HepG2 (cell line): ENCODE measurements around the gene ACSL4. TPM values are rescaled to one million over a fixed set of nuclear protein-coding genes. Genes with fewer than 3 reads are reported as not detected.
"Not testable (repeated sequence)": the region's sequence is repeated elsewhere in the genome, so short reads cannot be mapped to it uniquely, and the experiment has no call there.

ENCODE experiments used
- ATAC-seq: fragments of 200-7000 bp; cut with Tn5 transposase; 3 replicates; pipeline ENCODE4 v1.9.1; 2020; ENCODE audit warnings: mild to moderate bottlenecking, moderate library complexity
- BruUV-seq: library from RNA; stranded (reverse); fragments of 400-500 nt; replicated peaks from 2 replicates; lab custom pipeline; 2021; lab: Mats Ljungman, UMichigan
- CTCF ChIA-PET: fragments of 300-600 bp; formaldehyde crosslinking; extraction: SDS; loops from one replicate; lab custom pipeline; 2021; ENCODE audit warnings: low total read pairs, inconsistent platforms, low intra/inter-chr PET ratio; lab: Yijun Ruan, JAX
- POLR2A ChIA-PET: fragments of 350-600 bp; sonication (Branson Sonifier 250); formaldehyde crosslinking; loops from one replicate; lab custom pipeline; 2020; ENCODE audit warnings: antibody characterized with exemption, inconsistent platforms; lab: Yijun Ruan, JAX
- DNase-seq: peaks from one replicate; pipeline ENCODE4 v3.0.0-alpha.2; 2015; ENCODE audit warnings: low spot score
- FAIRE-seq: peaks from 3 replicates; lab custom pipeline; 2011; peaks lifted over from hg19 to GRCh38; lab: Jason Lieb, UNC
- H2AFZ ChIP-seq: one replicate; pipeline ENCODE4 v1.6.1; 2011; ENCODE audit warnings: low read length, inconsistent platforms
- H3K27ac ChIP-seq: fragments of 300-600 bp; 3 replicates; pipeline ENCODE4 v1.8.0; 2011; ENCODE audit warnings: mixed run types, mild to moderate bottlenecking, mixed read lengths, low read length, inconsistent platforms; ENCODE audit not compliant: insufficient read depth; ENCODE audit errors: extremely low read length
- H3K27me3 ChIP-seq, 2 experiments: fragments of 200-600 bp in 1 of 2; 2 replicates in 1 of 2; 3 replicates in 1 of 2; pipeline versions ENCODE4 v1.6.0 to v1.8.0; 2011; ENCODE audit warnings: low read length in 2 of 2, mild to moderate bottlenecking in 2 of 2, moderate library complexity in 2 of 2, inconsistent platforms in 1 of 2; ENCODE audit not compliant: insufficient read depth in 2 of 2, control insufficient read depth in 1 of 2
- H3K36me3 ChIP-seq, 2 experiments: fragments of 200-600 bp in 1 of 2; replicated peaks in 1 of 2; 2 replicates in 1 of 2; 3 replicates in 1 of 2; pipeline versions ENCODE4 v1.5.1 to v1.8.0; 2011; ENCODE audit warnings: low read length in 2 of 2, inconsistent platforms in 1 of 2; ENCODE audit not compliant: insufficient read depth in 2 of 2, control insufficient read depth in 1 of 2
- H3K4me1 ChIP-seq: 2 replicates; pipeline ENCODE4 v1.5.1; 2012; ENCODE audit warnings: low read length, inconsistent platforms; ENCODE audit not compliant: insufficient read depth
- H3K4me2 ChIP-seq: 2 replicates; pipeline ENCODE4 v1.6.0; 2011; ENCODE audit warnings: low read depth, low read length, inconsistent platforms
- H3K4me3 ChIP-seq, 3 experiments: fragments of 200-600 bp in 1 of 3; sonication (generic), shearing (Covaris generic) in 1 of 3; replicated peaks in 1 of 3; 2 replicates each; pipeline ENCODE4 v1.5.1; 2011 to 2016; ENCODE audit warnings: low read length in 3 of 3, inconsistent platforms in 2 of 3, low read depth in 2 of 3, mild to moderate bottlenecking in 2 of 3, control low read depth in 1 of 3, mixed read lengths in 1 of 3; ENCODE audit not compliant: insufficient read depth in 1 of 3
- H3K79me2 ChIP-seq: one replicate; pipeline ENCODE4 v1.6.1; 2011; ENCODE audit warnings: low read length, inconsistent platforms; ENCODE audit not compliant: insufficient read depth
- H3K9ac ChIP-seq: 2 replicates; pipeline ENCODE4 v1.6.0; 2011; ENCODE audit warnings: mild to moderate bottlenecking, low read depth, low read length, inconsistent platforms; ENCODE audit not compliant: insufficient read depth
- H3K9me3 ChIP-seq: 2 replicates; pipeline ENCODE4 v1.5.1; 2012; ENCODE audit warnings: mild to moderate bottlenecking, low read length
- H4K20me1 ChIP-seq: 2 replicates; pipeline ENCODE4 v1.6.0; 2011; ENCODE audit warnings: inconsistent platforms, mild to moderate bottlenecking, low read length, moderate library complexity; ENCODE audit not compliant: insufficient read depth
- AGO2 ChIP-seq: fragments of 200-400 bp; formaldehyde crosslinking; optimal IDR thresholded peaks from 2 replicates; pipeline ENCODE3; 2017; ENCODE audit warnings: mild to moderate bottlenecking, low read depth, low read length, moderate library complexity
- HHEX ChIP-seq: IDR thresholded peaks from 2 replicates; pipeline ENCODE4 v1.6.1; 2016; ENCODE audit warnings: control low read depth
- KLF11 ChIP-seq: IDR thresholded peaks from 2 replicates; pipeline ENCODE4 v1.6.1; 2016; ENCODE audit warnings: missing compliant biosample characterization
- RXRB ChIP-seq: IDR thresholded peaks from 2 replicates; pipeline ENCODE4 v1.6.1; 2016; ENCODE audit warnings: borderline replicate concordance, missing genetic modification reagents, missing compliant biosample characterization
- SALL1 ChIP-seq: sonication (generic); formaldehyde crosslinking; IDR thresholded peaks from 2 replicates; pipeline ENCODE4 v1.8.0; 2022; ENCODE audit warnings: mild to moderate bottlenecking, missing genetic modification reagents
- STAG1 ChIP-seq: sonication (generic); formaldehyde crosslinking; IDR thresholded peaks from 2 replicates; pipeline ENCODE4 v1.4.0; 2020; ENCODE audit warnings: missing genetic modification reagents
- ZNF660 ChIP-seq: sonication (generic); formaldehyde crosslinking; IDR thresholded peaks from 2 replicates; pipeline ENCODE4 v1.5.1; 2020; ENCODE audit warnings: mild to moderate bottlenecking, low read depth, missing genetic modification reagents, borderline replicate concordance
- WGBS: methylation state at CpG from one replicate; pipeline ENCODE4 v1.1.6; 2017; ENCODE audit warnings: low lambda C conversion rate; 5-methylcytosine and 5-hydroxymethylcytosine counted together
- in situ Hi-C: cut with HindIII; loops from 2 replicates; pipeline ENCODE4 v1.10.0; 2017; ENCODE audit warnings: low pct_unique_long_range_greater_than_20kb; ENCODE audit not compliant: extremely low pct_ligation_motif_present
- intact Hi-C: fragments of 100-400 bp; cut with micrococcal nuclease; formaldehyde crosslinking; loops from one replicate; pipeline ENCODE4 v1.10.0; 2022; ENCODE audit not compliant: unreplicated experiment
- polyA plus RNA-seq, 8 experiments: library from polyadenylated mRNA; depleted of rRNA in 3 of 8; stranded (reverse) in 7 of 8; unstranded in 1 of 8; fragments of >200 nt; fragmentation: Illumina TruSeq in 4 of 8; extraction: Trizol in 4 of 8; gene quantifications; 2 replicates each; pipeline versions ENCODE4 v1.2.1 to v1.2.3, GENCODE V29; 2011 to 2016; ENCODE audit warnings: low read depth in 4 of 8, missing spikeins in 1 of 8, mixed read lengths in 1 of 8; ENCODE audit not compliant: insufficient read depth in 1 of 8
- total RNA-seq, 5 experiments: library from RNA; depleted of rRNA; stranded (reverse); fragments of >200 nt; fragmentation: Illumina TruSeq; extraction: Trizol; gene quantifications; 2 replicates each; pipeline ENCODE4 v1.2.3, GENCODE V29; 2016; ENCODE audit warnings: low read depth in 1 of 5
- TF ChIP-seq, protein P1 (sequence below): sonication (generic); formaldehyde crosslinking; IDR thresholded peaks from 2 replicates; pipeline ENCODE4 v1.8.0; 2022; ENCODE audit warnings: mild to moderate bottlenecking, missing genetic modification reagents

ACSL4 gene
- total and polyA plus RNA-seq, 2 of the 13 experiments (the other 11 are each of a cell fraction or from before 2014, with no cell fraction given): 207 to 316 TPM

DNA sequence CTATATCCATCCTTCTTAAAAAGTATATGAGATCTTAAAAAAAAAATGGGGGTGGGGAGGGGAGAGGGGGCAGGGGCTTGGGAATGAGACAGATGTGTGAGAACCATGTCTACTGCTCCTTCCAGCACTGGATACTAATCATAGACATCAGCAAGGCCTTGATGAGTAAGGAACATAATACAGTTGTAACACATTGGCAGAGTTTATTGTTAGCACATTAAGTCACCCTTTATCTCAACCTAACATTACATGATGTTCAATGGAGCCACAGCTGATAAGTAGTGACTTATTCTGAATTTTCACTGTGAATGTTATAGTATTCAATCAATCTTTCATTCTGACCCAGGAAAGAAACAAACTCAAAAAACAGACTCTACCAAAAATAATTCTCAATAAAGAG is 60.8 kb downstream of the ACSL4 start:
- TF ChIP-seq ZNF660 (CRISPR knock-in tag) (no peak), RXRB (CRISPR knock-in tag) (no peak), SALL1 (CRISPR knock-in tag) (no peak), KLF11 (CRISPR knock-in tag) (no peak), HHEX (CRISPR knock-in tag) (no peak), STAG1 (no peak)
- TF ChIP-seq, protein P1, sequence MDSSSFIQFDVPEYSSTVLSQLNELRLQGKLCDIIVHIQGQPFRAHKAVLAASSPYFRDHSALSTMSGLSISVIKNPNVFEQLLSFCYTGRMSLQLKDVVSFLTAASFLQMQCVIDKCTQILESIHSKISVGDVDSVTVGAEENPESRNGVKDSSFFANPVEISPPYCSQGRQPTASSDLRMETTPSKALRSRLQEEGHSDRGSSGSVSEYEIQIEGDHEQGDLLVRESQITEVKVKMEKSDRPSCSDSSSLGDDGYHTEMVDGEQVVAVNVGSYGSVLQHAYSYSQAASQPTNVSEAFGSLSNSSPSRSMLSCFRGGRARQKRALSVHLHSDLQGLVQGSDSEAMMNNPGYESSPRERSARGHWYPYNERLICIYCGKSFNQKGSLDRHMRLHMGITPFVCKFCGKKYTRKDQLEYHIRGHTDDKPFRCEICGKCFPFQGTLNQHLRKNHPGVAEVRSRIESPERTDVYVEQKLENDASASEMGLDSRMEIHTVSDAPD (CRISPR knock-in tag): no peak
- no peaks in the 10 kb centered on the region for H3K4me1 ChIP-seq
- no peak for ATAC-seq
- intact Hi-C loops (no loop called here), in situ Hi-C loops (no loop called here)
- H3K9ac ChIP-seq: no peak overlapping the region
- H3K36me3 ChIP-seq: peaks cover 6 to 44% of the 10 kb centered on the region in 2 experiments
- no peaks in the 10 kb centered on the region for H3K27me3 ChIP-seq
- no peaks in the 10 kb centered on the region for H3K9me3 ChIP-seq
- no peak overlapping the region for H3K27ac ChIP-seq
- POLR2A ChIA-PET: no interaction called here
- no peak overlapping the region for H3K4me3 ChIP-seq
- H2AFZ ChIP-seq: no peak overlapping the region
- no peaks in the 10 kb centered on the region; the same call in 1 of the 2 replicates for H4K20me1 ChIP-seq
- DNase-seq: no peak
- FAIRE-seq: no peak
- H3K4me2 ChIP-seq: no peak overlapping the region
- CTCF ChIA-PET: no interaction called here
- peaks cover 28% of the 10 kb centered on the region for H3K79me2 ChIP-seq
- no TSS peak for BruUV-seq

DNA sequence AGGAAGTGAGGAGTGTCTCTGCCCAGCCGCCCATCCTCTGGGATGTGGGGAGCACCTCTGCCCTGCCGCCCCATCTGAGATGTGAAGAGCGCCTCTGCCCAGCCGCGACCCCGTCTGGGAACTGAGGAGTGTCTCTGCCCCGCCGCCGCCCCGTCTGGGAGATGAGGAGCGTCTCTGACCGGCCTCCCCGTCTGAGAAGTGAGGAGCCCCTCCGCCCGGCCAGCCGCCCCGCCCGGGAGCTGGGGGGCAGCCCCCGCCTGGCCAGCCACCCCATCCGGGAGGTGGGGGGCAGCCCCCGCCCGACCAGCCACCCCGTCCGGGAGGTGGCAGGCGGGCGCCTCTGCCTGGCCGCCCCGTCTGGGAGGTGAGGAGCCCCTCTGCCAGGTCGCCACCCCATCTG is 61.9 kb downstream of the ACSL4 start:
- CTCF ChIA-PET, POLR2A ChIA-PET: not testable (repeated sequence)
- WGBS: 100% methylated on average over 2 of the region's 29 CpGs

More for the DNA sequence above, 61.9 kb downstream of the ACSL4 start:
- in situ Hi-C loops, BruUV-seq, H3K27me3 ChIP-seq, H3K9ac ChIP-seq, FAIRE-seq, DNase-seq, H4K20me1 ChIP-seq, H3K27ac ChIP-seq, H3K4me1 ChIP-seq: not testable (repeated sequence)
- H3K79me2 ChIP-seq: peaks cover 25% of the 10 kb centered on the region
- peak; percentile 50 for TF ChIP-seq AGO2
- TF ChIP-seq, all 625 proteins: peak for 1; not testable (repeated sequence) for 624
- H2AFZ ChIP-seq, H3K9me3 ChIP-seq, ATAC-seq, H3K4me3 ChIP-seq, intact Hi-C loops, H3K4me2 ChIP-seq: not testable (repeated sequence)
- peaks cover 2 to 44% of the 10 kb centered on the region in 2 experiments; a peak in 4 of 5 replicates for H3K36me3 ChIP-seq
